NCI-H146 (cell line): ENCODE results near the gene CIAO2A.
"Not testable (repeated sequence)": the region's sequence is repeated elsewhere in the genome, so short reads cannot be mapped to it uniquely, and the experiment has no call there.

Experiments
- DNase-seq: peaks from one replicate; lab custom pipeline; 2025; lab: John Stamatoyannopoulos, UW

Gene CIAO2A

DNA sequence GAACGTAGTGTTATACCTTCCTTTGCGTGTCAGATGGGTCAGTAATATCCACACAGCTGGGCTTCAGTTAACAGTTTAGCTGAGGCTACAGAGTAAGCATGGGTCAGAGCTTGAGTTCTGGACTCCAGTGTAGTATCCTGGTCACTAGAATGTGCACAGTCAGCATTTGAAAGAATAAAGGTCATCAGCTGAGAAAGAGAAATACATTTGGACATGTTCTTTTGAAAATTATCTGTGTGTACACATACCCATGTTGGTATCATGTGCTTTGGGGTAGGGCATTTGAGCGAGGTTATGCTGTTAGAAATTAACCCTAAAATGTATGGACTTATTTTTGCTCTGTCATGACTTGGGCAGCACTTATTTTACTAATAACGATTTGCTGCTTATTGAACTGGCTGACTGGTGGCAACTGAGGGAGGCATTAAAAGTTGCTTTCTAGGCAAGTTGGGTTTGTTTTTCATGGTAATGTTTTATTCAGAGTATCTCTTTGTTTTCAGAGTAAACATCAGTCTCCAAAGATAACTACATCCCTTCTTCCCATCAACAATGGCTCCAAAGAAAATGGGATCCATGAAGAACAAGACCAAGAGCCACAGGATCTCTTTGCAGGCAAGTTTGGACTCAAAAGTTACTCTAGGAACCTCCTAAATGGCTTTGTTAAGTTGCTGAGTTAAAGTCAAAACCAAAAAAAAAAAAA lies 18.6 kb upstream of the CIAO2A start:
- no peak for DNase-seq

DNA sequence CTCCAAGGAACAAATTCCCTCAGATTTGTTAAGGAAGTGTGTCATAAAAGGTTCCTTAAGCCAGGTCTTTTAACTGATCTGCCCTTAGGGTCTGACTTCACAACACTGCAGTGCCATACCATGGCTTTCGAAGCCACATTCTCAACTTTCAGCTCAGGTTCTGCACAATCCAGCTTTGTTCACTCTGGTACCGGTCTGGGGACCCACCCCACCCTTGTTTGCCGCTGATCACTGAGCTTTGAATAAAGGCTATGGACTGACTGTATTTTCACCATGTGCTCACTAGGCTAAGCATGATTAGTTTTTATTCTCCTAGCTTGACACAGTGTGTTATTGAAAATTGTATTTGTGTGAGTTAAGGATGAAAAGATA lies 18.0 kb upstream of the CIAO2A start:
- no peak for DNase-seq

DNA sequence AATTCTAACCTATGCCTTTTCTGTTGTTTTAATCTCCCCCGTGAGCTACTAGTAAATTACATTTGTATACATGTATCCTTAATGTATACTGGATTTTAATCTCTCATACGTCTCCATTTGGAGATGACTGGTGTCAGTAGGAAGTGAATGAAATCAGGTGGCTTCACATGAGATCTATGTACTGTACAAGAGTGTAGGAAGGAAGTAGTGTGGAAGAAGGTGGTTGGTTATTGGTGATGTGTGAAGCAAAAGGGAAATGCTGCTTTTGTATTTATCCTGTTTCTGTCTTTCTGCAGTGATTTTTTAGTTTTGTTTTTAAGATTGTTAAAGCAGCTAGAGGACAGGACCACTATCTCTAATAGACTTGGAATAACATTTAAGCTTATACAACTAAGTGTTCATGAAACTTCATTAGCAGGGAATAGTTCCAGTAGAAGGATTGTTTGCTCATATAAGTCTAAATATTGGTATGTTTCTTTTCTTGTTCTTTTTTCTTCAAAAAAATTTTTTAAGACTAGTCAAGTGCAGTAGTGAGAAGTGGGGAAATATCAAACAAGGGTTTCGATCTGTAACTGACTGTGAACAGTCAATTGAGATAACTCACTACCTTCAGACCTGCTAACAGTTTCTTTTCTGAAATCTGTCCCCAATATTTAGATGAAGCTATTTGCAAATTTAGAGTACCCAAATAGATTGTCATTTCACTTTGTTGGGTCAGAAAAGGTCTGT lies 17.5 kb upstream of the CIAO2A start:
- no peak for DNase-seq

DNA sequence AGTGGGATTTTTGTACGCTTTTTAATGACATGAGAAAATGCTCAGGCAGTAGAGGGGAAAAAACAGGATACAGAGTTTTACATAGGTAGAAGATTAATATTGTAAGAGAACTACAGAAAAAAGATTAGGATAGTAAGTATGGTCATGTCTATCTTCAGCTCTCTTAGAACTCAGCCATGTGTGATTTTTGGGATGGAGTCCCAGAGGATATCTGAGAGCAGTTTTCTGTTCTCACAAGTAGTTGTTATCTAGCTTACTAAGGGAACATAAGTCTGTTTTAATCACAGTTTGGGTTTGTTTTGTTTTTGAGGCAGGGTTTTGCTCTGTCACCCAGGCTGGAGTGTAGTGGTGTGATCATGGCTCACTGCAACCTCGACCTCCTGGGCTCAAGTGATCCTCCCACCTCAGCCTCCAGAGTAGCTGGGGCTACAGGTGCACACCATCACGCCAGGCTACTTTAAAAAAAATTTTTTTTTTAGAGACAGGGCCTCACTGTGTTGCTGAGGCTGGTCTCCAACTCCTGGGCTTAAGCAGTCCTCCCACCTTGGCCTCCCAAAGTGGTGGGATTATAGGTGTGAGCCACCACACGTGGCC lies 16.6 kb upstream of the CIAO2A start:
- not testable (repeated sequence) for DNase-seq

DNA sequence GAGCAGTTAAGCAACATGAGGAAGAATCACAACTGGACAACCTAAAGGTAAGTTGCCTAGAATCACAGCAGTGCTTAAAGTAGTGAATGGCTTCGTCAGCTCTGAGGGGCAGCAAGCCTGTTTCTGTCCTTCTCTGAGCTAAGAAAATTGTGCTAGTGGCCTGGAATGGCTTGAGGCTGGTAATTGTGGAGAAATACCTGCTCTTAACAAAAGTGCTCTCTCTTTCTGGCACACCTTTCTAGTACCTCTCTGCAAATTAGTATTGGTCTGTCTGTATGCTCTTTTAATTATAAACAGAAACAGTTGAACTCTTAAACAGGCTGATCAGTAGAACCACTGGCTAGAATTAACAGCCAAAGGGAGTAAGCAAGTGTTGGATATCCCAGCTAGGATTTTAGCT lies 13.7 kb upstream of the CIAO2A start:
- DNase-seq: no peak

DNA sequence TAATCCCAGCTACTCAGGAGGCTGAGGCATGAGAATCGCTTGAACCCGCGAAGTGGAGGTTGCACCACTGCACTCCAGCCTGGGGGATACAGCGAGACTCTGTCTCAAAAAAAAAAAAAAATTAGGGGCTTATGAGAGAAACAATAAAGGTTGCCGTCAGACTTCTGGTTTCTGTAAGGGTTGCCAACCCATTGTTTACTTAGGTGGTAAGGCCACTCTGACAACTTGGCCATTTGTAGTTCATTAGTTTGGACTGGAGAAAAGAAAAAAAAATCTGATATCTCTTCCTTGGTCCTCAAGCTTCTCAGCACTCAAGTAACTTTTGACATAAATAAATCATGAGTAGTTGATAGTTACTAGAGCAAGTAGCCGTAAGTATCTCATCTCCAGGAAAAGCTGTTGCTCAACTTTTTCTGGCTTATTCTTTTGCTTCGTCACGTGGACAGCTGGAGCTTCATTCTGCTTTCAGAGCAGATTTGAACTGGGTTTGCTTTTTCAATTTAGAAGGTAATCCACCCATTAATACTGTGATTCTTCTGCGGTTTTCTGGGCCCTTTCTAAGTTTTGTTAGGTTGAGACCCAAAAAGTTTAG lies 11.6 kb upstream of the CIAO2A start:
- no peak for DNase-seq

DNA sequence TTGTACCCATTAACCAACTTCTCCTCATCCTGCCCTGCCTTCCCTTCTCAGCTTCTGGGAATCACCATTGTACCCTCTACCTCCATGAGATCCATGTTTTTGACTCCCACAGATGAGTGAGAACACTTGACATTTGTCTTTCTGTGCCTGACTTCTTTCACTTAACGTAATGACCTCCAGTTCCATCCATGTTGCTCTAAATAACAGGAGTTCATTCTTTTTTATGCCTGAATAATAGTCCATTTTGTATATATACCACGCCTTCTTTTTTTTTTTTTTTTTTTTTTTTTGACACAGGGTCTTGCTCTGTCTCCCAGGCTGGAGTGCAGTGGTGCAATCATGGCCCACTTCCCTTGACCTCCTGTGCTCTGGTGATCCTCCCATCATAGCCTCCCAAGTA lies 8.9 kb upstream of the CIAO2A start:
- DNase-seq: no peak

DNA sequence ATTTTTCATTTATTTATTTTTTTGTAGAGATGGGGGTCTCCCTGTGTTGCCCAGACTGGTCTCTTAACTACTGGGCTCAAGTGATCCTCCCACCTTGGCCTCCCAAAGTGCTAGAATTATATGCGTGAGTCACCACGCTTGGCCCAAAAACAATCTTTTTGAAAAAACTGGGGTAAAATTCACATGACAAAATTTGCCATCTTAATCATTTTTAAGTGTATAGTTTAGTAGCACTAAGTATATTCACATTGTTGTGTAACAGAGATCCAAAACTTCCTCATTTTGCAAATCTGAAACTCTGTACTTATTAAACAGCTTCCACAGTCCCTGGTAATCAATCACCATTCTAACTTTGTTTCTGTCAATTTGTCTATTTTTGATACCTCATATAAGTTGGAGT lies 7.3 kb upstream of the CIAO2A start:
- DNase-seq: no peak

DNA sequence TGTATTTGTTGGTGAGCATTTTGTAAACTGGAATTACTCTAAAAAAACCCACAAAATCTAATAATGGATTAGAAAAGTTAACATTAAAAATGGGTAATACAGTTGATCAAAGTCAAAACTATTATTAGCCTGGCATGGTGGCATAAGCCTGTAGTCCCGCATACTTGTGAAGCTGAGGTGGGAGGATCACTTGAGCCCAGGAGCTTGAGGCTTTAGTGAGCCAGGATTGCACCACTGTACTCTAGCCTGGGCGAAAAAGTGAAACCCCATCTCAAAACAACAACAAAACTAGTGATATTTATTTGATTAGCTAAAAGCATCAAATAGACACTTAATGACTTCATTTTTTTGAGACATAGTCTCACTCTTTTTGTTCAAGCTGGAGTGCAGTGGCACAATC lies 5.7 kb upstream of the CIAO2A start:
- no peak for DNase-seq

DNA sequence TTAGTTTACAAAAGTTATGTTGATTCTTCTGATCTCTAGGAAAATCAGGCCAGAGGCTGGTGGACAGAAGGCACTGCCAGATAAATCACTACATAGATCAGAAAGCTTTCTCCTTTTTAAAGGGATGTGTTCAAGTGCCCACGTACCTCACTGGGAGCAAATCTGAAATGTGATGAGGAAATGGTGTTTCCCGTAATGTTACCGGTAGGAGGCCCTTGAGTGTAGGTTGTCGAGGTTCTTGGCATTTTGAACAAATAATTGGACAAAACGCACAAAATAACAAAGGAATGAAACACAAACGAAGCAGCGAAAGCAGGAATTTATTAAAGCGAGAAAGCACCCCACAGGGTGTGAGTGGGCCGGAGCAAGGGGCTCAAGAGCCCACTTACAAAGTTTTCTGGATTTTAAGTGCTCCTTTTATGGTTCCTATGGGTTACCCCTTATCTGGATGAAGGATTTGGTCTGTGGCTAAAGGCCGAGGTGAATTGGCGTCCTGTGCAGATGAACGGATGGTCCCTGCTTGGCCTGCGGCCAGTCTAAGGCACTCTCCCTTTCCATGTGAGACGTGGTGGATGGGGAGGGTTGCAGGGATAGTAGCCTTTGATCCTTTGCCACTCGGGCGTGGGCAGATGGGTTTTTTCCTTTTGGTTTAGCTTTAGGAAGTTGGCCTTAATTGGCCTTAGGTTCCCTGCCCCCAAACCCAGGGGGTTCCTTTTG lies 3.2 kb upstream of the CIAO2A start:
- peak; percentile 4 for DNase-seq

DNA sequence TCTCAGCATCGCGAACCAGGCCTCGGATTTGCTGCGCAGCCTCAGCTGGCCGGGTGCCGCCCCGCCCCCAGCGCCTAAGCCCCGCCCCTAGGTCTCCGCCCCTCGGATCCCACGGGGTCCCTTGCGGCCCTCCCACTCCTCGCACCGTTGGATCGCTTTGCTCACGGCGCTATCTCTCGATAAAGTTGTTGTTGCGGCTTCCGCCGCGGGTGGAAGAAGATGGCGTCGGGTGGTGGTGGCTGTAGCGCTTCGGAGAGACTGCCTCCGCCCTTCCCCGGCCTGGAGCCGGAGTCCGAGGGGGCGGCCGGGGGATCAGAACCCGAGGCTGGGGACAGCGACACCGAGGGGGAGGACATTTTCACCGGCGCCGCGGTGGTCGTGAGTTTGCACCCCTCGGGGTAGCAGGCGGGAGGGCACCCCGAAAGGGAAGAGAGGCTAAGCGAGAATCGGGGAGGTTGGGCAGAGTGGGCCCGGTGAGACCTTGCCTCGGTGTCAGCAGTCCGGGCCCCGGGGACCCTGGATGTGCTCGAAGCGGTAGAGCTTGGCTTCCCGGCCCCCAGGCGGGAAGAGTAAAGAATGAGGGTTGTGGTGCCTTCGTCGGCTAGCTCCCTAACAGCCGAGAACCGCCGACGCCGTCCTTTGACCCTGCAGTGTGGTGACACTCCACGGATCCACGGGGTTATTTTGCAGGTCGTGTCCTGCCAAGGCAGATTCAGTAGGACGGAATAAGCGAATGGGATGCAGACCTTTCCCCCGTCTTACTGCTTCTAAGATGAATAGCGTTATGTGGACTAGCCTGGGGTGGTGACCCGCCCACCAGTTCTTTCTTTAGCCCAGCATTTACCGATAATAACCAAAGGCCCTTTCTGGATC lies 2.4 kb upstream of the CIAO2A start, which contains the start of gene SNX1:
TSS of gene SNX1 (plus strand) at position 188 of the 873 bp plus-strand sequence. CDS start at position 220, 32 bp downstream.
- DNase-seq: peak; percentile 89

DNA sequence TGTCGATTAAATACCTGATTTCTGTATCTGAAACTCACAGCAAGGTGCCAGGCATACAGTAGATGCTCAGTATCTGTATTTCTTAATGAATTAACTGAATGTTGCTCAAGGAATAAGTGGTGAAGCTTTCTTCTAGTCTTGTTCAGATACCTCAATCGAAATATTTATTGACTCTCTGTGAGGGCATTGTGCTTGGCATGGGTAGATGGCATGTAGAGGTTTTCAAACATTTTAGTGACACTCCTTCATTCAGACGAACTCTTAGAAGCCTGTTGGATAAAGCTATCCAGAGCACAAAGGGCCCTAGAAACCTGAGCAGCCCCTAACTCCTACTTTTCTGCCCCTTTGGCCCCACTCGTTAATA lies 1.8 kb upstream of the CIAO2A start:
- DNase-seq: no peak

DNA sequence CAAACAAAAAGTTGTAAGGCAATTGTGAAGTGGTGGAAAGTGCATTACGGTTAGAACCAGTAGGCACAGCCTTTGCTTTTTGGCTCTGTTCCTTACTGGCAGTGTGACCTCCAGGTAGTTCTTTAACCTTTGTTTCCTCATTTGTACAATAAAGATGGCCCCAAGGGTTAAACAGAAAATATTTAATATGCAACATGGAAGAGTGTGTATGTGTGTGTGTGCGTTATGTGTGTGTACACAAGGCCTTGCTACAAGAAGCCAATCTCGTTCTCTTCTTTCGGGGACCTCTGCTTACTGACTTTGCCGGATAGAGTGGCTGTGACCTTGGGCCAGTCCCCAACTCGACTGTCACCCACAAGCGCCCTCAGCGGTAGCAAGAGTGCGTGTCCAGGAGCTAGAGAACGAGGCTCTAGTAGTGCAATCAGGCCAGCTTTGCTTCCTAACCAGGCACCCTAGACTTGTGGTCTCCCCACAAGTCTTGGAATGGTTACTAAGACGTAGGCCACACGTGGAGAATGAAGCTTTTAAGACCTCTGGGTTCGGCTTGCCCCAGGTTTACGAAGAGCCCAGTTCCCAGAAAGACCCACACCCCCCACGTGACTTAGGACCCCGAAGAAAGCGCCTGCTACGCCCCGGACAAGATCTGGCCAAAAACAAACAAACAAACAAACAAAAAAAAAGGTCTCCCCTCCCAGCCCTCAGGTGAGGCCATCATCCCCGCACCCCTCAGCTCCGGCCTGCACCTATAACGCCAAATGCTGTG lies 593 bp downstream of the CIAO2A start:
- DNase-seq: peak; percentile 41

DNA sequence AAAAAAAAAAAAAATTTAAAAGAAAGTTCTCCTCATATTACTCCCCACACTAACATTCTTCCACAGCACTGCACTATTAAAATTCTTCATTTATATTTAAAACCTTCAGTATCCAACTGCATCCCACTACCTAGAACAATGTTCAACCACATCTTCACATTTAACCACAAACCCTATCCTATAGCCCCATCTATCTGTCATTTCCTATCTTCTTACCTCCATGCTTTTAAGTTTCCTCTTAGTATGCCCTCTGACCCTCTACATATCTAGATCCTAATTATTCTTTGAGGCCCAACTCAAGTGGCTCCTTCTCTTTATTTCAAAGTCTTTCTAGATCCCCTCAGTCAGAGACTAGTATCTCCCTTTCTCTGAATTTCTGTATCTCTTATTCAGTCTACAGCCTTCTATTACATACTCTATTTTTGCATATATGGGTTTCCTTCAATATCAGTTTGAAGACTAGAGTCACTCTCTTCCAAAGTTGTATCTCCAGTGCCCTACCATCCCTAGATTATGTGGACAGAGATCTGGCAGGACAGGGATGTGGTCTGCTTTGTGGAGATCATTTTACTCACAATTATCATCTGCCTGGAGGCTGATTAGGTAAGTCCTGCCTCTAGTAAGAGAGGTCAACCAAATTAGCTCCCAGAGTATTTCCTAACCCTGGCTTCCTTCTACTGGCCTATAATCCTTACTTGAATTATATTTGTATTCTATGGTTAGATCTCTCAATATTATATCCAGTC lies 1.4 kb downstream of the CIAO2A start:
- DNase-seq: no peak

DNA sequence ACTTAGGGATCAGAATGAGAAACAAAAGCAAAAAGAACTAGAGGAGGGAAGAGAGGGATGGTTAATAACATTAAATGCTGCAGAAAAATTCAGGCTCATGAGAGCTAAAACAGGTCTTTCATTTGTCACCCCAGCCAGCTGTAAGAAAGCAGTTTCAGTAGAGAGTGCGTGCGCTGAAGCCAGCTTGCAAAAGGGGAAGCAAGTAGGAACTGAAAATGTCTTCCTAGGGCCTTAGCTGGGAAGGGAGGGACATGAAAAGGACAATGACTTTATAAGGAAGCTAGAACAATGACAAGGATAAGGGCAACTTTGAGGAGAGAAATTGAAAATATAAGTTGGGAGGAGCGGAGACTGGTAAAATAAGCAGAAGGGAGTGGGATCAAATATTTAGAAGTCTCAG lies 3.1 kb downstream of the CIAO2A start:
- DNase-seq: no peak

DNA sequence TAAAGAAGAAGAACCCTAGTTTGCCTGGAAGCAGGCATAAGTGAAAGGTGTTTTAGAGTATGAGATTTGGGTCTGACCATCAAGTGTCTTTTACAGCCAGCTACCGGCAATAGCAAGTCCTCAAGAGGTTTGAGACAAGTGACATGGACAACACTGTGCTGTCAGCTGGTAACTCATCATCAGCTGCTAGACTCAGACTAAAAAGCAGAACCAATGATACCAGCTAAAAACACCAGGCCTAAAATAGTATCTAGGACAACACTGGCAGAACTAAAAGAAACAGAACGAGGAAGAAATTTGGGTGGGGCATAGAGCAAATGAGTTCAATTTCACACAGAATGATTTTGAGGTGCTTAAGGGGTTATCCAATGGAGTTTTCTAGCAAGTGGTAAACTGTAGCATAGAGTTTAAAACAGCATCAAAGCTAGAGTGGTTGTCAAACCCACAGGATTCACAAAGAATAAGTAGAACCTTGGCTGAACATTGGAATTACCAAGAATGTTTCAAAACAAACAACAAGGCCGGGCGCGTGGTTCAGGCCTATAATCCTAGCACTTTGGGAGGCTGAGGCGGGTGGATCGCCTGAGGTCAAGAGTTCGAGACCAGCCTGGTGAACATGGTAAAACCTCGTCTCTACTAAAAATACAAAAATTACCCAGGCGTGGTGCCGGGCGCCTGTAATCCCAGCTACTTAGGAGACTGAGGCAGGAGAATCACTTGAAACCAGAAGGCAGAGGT lies 3.9 kb downstream of the CIAO2A start:
- DNase-seq: no peak

DNA sequence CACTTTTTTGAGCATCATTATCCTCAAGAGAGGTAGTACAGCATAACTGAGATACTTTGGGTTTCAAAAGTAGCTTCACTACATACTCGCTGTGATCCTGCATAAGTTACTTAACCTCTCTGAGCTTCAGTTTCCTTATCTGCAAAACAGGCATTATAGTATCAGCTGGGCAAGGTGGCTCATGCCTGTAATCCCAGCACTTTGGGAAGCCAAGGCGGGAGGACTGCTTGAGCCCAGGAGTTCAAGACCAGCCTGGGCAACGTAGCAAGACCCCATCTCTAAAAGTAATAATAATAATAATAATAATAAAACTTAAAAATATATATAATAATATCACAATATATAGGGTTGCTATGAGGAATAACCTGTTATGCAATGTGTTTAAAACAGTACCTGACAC lies 10.9 kb downstream of the CIAO2A start:
- no peak for DNase-seq

DNA sequence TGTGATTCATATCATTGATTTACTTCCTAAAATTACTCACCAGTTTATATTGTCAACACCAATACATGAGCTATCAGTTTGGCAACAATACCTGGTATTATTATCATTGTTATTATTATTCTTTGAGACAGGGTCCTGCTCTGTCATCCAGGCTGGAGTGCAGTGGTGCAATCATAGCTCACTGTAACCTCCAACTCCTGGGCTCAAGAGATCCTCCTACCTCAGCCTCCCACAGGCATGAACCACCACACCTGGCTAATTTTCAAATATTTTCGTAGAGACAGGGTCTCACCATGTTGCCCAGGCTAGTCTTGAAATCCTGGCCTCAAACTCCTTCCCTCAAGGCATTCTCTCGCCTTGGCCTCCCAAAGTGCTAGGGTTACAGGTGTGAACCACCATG lies 20.1 kb downstream of the CIAO2A start:
- DNase-seq: not testable (repeated sequence)

DNA sequence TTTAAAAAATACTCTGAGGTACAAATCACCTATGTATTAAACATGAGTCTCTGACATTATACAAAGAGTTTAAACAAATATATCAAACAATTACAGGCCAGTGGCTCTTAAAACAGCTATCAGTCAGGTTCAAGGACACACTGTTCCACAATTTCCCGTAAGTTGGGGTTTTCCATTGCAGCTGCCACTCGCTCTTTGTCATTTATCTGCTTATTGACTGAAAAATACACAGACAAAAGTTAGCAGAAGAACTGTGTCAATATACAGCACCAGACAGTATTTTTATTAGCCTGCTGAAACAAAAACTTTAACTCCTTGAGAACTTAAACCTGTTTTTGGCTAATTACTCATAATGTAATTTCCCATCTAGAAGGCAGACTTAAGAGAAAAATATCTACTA lies 20.8 kb downstream of the CIAO2A start:
- peak; percentile 42 for DNase-seq
